Globus pallidus (tissue), 1 donor: ENCODE measurements around the gene AP1S1.
"Not testable (repeated sequence)": the region's sequence is repeated elsewhere in the genome, so short reads cannot be mapped to it uniquely, and the experiment has no call there.

Experiments used
- DNase-seq: peaks from one replicate; pipeline ENCODE4 v3.0.0-alpha.2; 2015; ENCODE audit warnings: low spot score

The AP1S1 gene

DNA sequence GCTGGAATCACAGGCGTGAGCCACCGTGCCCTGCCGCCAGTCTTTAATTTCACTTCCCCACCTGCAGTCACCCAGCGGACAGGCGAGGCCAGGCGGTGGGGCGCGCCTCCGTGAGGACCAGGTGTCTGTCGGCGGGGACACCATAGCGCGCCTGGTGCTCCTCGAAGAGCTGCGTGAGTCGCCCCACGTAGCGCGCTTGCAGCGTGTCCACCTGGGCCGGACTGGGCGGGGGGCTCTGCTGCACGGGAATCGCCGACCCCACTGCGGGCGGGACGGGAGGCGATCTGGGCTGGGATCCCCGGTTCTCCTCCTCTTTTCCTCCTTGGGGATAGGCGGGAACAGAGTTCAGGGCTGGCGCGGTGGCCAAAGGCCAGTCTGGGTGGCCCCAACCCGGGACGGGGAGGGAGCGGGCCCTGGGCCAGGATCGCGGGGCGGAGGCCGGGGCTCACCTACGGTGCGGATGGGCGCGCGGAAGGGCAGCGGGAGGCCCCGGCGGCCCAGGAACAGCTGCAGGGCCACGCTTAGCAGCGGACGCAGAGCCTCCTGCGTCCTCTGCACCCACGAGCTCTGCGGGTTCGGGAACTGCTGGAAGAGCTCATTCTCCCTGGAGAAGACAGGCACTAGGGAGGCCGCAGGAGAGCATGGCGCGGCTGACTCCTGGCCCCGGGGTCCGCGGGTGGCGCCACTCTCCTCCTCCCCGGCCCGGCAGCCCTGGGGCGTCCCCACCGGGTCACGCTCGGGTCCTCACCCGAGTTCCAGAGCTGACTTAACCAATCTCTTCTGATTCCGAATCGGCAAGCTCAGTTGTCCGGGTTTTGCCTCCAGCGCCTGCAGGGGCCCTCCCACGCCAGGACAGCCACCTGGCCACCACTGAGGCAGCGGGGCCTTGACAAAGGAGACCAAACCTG is 47.7 kb downstream of the AP1S1 start:
- no peak for DNase-seq

DNA sequence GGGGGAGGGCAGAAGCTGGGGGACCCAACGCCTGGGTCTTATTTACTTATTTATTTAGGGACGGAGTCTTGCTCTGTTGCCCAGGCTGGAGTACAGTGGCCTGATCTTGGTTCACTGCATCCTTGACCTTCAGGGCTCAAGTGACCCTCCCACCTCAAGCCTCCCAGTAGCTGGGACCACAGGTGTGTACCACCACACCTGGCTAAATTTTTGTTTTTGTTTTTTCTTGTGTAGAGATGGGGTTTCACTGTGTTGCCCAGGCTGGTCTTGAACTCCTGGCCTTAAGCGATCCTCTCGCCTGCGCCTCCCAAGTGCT is 48.3 kb downstream of the AP1S1 start:
- no peak for DNase-seq

DNA sequence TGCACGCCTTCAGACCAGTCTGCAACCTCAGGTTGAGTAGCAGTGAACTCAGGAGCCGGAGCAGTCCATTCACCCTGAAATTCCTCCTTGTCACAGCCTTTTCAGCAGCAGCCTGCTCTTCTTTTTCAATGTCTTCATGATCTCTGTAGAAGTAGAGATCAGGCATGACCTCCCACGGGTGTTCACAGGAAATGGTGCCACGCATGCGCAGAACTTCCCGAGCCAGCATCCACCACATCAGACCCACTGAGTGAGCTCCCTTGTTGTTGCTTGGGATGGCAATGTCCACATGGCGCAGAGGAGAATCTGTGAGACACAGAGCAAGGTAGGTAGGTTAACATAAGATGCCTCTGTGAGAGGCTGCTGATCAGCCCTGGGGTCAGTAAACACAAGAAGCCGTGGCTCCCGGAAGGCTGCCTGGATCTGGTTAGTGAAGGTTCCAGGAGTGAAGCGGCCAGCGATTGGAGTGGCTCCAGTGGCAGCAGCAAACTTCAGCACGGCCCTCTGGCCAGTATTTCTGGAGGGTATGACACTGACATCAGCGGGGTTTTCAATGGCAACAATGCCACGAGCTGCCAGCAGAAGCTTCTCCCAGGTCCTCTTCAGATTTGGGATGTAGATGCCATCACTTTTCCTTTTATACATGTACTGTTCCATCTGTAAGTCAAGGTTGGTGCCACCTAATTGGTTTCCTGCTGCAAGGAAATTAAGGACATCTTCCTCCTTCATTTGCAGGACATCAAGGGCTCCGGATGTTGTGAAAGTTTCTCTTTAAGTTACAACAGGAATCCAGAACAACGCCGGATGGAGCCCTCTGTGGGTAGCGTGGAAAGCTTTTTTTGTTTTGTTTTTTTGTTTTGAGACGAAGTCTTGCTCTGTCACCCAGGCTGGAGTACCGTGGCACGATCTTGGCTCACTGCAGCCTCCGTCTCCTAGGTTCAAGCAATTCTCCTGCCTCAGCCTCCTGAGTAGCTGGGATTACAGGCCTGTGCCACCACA is 49.8 kb downstream of the AP1S1 start:
- not testable (repeated sequence) for DNase-seq

DNA sequence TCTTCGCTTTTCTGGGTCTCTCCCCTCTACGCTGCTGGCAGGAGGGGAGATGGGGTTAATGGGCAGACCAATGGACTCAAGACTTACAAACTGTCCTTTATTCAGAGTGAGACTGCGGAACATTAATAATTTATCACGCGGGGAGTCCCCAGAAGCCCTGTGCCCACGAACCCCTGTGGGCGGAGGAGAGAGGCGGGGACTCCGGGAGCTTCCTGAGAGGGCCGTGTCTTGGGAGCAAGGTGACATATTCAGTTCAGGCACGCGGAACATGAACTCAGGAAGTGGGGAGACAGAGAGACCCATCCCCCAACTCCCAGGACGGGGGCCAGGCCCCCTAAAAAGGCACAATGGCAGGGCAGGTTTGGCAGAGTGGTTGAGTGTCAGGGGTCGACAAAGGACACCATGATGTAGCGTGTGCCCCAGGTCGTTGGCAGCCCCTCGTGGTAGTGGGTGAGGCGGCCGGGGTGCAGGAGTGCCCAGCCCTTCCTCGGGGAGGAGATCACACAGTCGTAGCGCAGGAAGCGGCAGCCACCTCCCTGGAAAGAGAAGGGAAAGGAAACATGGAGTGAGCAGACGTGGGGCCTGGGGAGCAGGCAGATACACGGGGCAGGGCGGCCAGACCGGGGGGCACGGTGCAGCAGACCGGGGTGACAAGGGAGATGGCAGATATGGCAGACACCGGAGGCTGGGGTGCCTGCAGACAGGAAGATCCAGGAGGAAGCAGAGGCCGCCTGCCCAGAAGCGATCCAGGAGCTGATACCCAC is 51.8 kb downstream of the AP1S1 start:
- no peak for DNase-seq

DNA sequence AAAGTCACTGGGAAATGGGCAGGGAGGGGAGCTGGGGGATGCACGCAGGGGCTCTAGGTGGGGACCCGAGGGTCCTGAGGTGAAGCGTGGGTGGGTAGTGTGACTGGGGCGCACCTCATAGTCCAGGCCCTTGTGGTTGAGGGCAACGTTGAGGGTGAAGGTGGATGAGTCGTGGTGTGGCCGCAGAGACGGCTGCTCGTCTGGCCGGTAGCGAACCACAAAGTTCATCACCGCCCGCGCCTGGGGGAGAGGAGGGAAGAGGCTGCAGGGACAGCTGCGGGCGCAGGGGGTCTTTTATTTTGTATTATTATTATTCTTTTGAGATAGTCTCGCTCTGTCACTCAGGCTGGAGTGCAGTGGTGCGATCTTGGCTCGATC is 52.4 kb downstream of the AP1S1 start:
- DNase-seq = no peak

DNA sequence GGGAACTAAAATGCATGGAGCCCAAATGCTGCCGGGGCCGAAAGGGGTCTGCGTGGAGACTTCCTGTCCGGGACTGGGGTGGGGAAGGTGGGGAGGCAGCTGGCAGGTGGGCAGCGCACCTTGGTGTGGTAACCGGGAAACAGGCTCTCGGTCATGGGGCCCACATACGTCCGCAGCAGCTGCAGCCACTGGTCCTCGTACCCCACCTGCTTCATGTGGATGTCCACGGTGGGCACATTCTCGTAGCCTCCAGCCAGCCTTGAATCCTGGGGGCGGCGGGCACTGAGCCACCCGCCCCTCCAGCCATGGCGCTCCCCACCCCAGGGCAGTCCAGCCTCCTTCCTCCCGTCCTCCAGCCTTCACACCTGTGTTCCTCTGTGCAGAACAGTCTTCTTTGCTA is 53.2 kb downstream of the AP1S1 start:
- DNase-seq = no peak

DNA sequence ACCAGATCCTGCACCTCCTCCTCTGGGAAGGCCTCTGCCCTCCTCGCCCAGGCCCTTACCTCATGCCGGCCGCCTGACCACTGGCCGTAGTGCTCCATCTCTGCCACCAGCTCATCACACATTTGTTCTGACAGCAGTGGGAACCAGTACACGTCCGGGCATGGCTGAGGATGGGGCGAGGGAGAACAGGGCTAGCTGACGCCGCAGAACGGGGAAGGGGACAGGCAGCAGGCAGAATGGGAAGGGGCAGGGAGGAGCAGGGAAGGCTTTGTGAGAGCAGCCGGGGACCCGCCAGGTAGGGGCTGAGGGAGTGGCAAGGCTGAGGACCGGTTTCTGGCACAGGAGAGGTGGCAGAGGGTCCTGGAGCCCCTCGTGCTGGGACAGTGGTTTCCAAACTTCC is 54.5 kb downstream of the AP1S1 start:
- no peak for DNase-seq

DNA sequence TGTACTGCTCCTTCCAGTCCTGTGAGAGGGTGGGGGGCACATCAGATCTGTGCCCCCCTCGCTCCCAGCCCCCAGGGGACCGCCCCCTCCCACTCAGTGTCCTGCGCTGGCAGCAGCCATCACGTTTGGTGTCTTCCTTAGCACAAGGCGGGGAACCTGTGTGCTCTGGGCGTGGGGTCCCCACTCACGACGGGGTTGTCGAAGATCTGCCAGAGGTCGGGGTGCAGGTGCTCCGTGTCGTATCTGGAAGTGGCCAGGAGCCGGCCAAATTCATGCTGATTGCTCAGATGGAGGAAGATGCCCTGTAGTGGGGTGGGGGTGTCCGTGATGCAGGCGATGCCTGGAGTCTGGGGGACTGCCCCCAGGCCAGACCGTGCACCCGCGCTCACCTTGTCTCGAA is 55.9 kb downstream of the AP1S1 start:
- no peak for DNase-seq
